GM23338 (cell line): ENCODE data around the gene PIWIL4. TPM values are rescaled to one million over a fixed set of nuclear protein-coding genes. Genes with fewer than 3 reads are reported as not detected.
A peak's percentile ranks its signal among the peaks of the same experiment; 100 is the strongest.

Experiments used
- ATAC-seq: fragments of 200-7000 bp; cut with Tn5 transposase; 3 replicates; pipeline ENCODE4 v1.9.1; 2020
- DNase-seq: peaks from one replicate; pipeline ENCODE4 v3.0.0-alpha.2; 2015; ENCODE audit warnings: low spot score
- H2AFZ ChIP-seq: fragments of 200-600 bp; sonication (generic); 2 replicates; pipeline ENCODE4 v1.8.0; 2016; ENCODE audit warnings: antibody characterized with exemption, mild to moderate bottlenecking, moderate library complexity
- H3F3A ChIP-seq: fragments of 200-600 bp; sonication (generic); replicated peaks from 2 replicates; pipeline ENCODE4 v1.8.0; 2017; ENCODE audit warnings: antibody characterized with exemption, mixed run types, low read depth
- H3K27ac ChIP-seq: fragments of 200-600 bp; sonication (generic); 2 replicates; pipeline ENCODE4 v1.6.1; 2016; ENCODE audit warnings: low read depth
- H3K27me3 ChIP-seq: fragments of 200-600 bp; sonication (generic); 2 replicates; pipeline ENCODE4 v1.8.0; 2016; ENCODE audit warnings: mild to moderate bottlenecking, mixed run types, moderate library complexity; ENCODE audit not compliant: insufficient read depth
- H3K36me3 ChIP-seq: fragments of 200-600 bp; sonication (generic); 2 replicates; pipeline ENCODE4 v1.8.0; 2016; ENCODE audit warnings: mild to moderate bottlenecking; ENCODE audit not compliant: insufficient read depth
- H3K4me1 ChIP-seq: fragments of 200-600 bp; sonication (generic); 2 replicates; pipeline ENCODE4 v1.8.0; 2016; ENCODE audit warnings: mild to moderate bottlenecking, moderate library complexity; ENCODE audit not compliant: insufficient read depth
- H3K4me2 ChIP-seq: fragments of 200-600 bp; sonication (generic); 2 replicates; pipeline ENCODE4 v1.7.1; 2017; ENCODE audit warnings: mixed run types
- H3K4me3 ChIP-seq: fragments of 200-600 bp; sonication (generic); 2 replicates; pipeline ENCODE4 v1.6.1; 2016; ENCODE audit warnings: mixed run types
- H3K79me2 ChIP-seq: fragments of 200-600 bp; sonication (generic); replicated peaks from 2 replicates; pipeline ENCODE4 v1.8.0; 2017; ENCODE audit warnings: mild to moderate bottlenecking; ENCODE audit not compliant: insufficient read depth
- H3K9me2 ChIP-seq: fragments of 200-600 bp; sonication (generic); 2 replicates; pipeline ENCODE4 v1.8.0; 2017; ENCODE audit not compliant: insufficient read depth
- H4K20me1 ChIP-seq: fragments of 200-600 bp; sonication (generic); replicated peaks from 2 replicates; pipeline ENCODE4 v1.8.0; 2017; ENCODE audit warnings: mild to moderate bottlenecking; ENCODE audit not compliant: insufficient read depth
- H3K27ac Mint-ChIP-seq: 2 replicates; pipeline ENCODE4 v1.8.0; 2020; ENCODE audit warnings: inconsistent platforms, mild to moderate bottlenecking, moderate library complexity, mixed read lengths
- H3K27me3 Mint-ChIP-seq: 3 replicates; pipeline ENCODE4 v1.8.0; 2022; ENCODE audit warnings: low read depth, mild to moderate bottlenecking, moderate library complexity, mixed read lengths, inconsistent platforms; ENCODE audit not compliant: insufficient read depth, poor library complexity
- H3K36me3 Mint-ChIP-seq: 3 replicates; pipeline ENCODE4 v1.8.0; 2021; ENCODE audit warnings: low read depth, mild to moderate bottlenecking, inconsistent platforms, moderate library complexity, mixed read lengths
- H3K4me1 Mint-ChIP-seq: 3 replicates; pipeline ENCODE4 v1.8.0; 2020; ENCODE audit warnings: mild to moderate bottlenecking, inconsistent platforms, mixed read lengths
- H3K4me3 Mint-ChIP-seq: 3 replicates; pipeline ENCODE4 v1.8.0; 2021; ENCODE audit warnings: moderate library complexity, mild to moderate bottlenecking, inconsistent platforms, mixed read lengths
- H3K9me3 Mint-ChIP-seq: 3 replicates; pipeline ENCODE4 v1.8.0; 2020; ENCODE audit warnings: moderate library complexity, mild to moderate bottlenecking, inconsistent platforms, mixed read lengths
- CREB1 ChIP-seq: fragments of 250-450 bp; sonication (Bioruptor Pico); IDR thresholded peaks from 2 replicates; pipeline ENCODE4 v1.5.0; 2020; ENCODE audit warnings: low read depth, mild to moderate bottlenecking, moderate library complexity
- ETS1 ChIP-seq: IDR thresholded peaks from 2 replicates; pipeline ENCODE4 v1.6.1; 2016; ENCODE audit warnings: antibody characterized with exemption
- EZH2 ChIP-seq: fragments of 200-600 bp; sonication (generic); IDR thresholded peaks from one replicate; pipeline ENCODE4 v1.8.0; 2017; ENCODE audit warnings: antibody characterized with exemption, mild to moderate bottlenecking, low read depth; ENCODE audit not compliant: unreplicated experiment
- EZH2phosphoT487 ChIP-seq: fragments of 200-600 bp; sonication (generic); IDR thresholded peaks from one replicate; pipeline ENCODE4 v1.8.1; 2018; ENCODE audit warnings: antibody characterized with exemption; ENCODE audit not compliant: unreplicated experiment
- JUNB ChIP-seq: IDR thresholded peaks from one replicate; pipeline ENCODE4 v1.6.1; 2016; ENCODE audit warnings: antibody characterized with exemption; ENCODE audit not compliant: unreplicated experiment
- NANOG ChIP-seq: IDR thresholded peaks from 2 replicates; pipeline ENCODE4 v1.6.1; 2016; ENCODE audit warnings: antibody characterized with exemption, borderline replicate concordance
- POLR2AphosphoS5 ChIP-seq: IDR thresholded peaks from 2 replicates; pipeline ENCODE4 v1.6.1; 2016; ENCODE audit warnings: antibody characterized with exemption, low read depth
- STAT1 ChIP-seq: IDR thresholded peaks from one replicate; pipeline ENCODE4 v1.6.1; 2016; ENCODE audit warnings: antibody characterized with exemption; ENCODE audit not compliant: unreplicated experiment
- ZNF114 ChIP-seq: fragments of 250-450 bp; sonication (Bioruptor Pico); IDR thresholded peaks from 2 replicates; pipeline ENCODE4 v1.5.0; 2020; ENCODE audit warnings: mild to moderate bottlenecking, moderate library complexity
- ZNF331 ChIP-seq: fragments of 250-450 bp; sonication (Bioruptor Pico); IDR thresholded peaks from 2 replicates; pipeline ENCODE4 v1.5.0; 2020; ENCODE audit warnings: low read depth, mild to moderate bottlenecking, moderate library complexity
- ZNF462 ChIP-seq: fragments of 250-450 bp; sonication (Bioruptor Pico); IDR thresholded peaks from 2 replicates; pipeline ENCODE4 v1.5.0; 2020; ENCODE audit warnings: mild to moderate bottlenecking, moderate library complexity
- polyA plus RNA-seq: library from polyadenylated mRNA; unstranded; fragments of >200 nt; fragmentation: Nextera tagmentation; extraction: Ambion mirVana; gene quantifications from 2 replicates; pipeline ENCODE4 v1.2.1, GENCODE V29; 2016
- total RNA-seq: library from RNA; depleted of rRNA; stranded (reverse); fragments of >200 nt; shearing (Covaris generic); gene quantifications from 2 replicates; pipeline ENCODE4 v1.2.3, GENCODE V29; 2014
- TF ChIP-seq, protein P1 (sequence below): IDR thresholded peaks from one replicate; pipeline ENCODE4 v1.6.1; 2018; ENCODE audit warnings: antibody characterized with exemption; ENCODE audit not compliant: unreplicated experiment
- TF ChIP-seq, protein P2 (sequence below), 2 experiments: fragments of 200-600 bp in 1 of 2; sonication (generic) in 1 of 2; conservative IDR thresholded peaks; 2 replicates each; pipeline versions ENCODE4 v1.5.1 to v1.6.1; 2016 to 2017; ENCODE audit warnings: antibody characterized with exemption in 2 of 2, low read depth in 2 of 2, mild to moderate bottlenecking in 2 of 2, moderate library complexity in 1 of 2

Gene PIWIL4
- total and polyA plus RNA-seq, 2 experiments from 2014 or later, result 0.23 to 0.66 TPM

DNA sequence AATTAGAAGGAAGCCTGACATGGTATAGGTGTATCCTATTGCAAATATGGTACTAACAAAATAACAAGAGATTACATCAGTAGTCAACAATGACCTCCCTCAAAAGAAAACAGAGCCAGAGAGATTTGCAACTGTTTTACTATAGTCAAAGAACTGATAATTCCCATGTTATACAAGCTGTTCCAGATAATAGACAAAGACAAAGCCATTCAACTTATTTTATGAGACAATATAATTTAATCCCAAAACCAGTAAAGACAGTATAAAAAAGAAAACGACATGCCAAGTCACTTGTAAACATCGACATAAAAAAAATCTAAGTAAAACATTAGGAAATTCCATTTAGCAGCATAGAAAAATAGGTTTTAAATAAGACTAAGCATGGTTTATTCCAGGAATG lies 65.2 kb downstream of the PIWIL4 start:
- no peaks in the 10 kb centered on the region for H3K79me2 ChIP-seq
- peaks cover 4% of the 10 kb centered on the region; the same call in 1 of the 2 replicates for H3K36me3 ChIP-seq
- H2AFZ ChIP-seq, result no peak overlapping the region
- H3K4me3 ChIP-seq, result no peak overlapping the region
- ATAC-seq, result no peak
- H3K27me3 ChIP-seq, result no peaks in the 10 kb centered on the region
- H3K27ac ChIP-seq, result no peak overlapping the region
- H3F3A ChIP-seq, result no peaks in the 10 kb centered on the region
- H3K9me2 ChIP-seq, result no peaks in the 10 kb centered on the region
- H4K20me1 ChIP-seq, result no peaks in the 10 kb centered on the region
- H3K27me3 Mint-ChIP-seq, result no peaks in the 10 kb centered on the region
- peaks cover 17% of the 10 kb centered on the region for H3K9me3 Mint-ChIP-seq
- H3K27ac Mint-ChIP-seq, result 0 out of 2 replicates have a peak overlapping the region, but pooled peaks have one; percentile 10
- no peak for DNase-seq
- H3K36me3 Mint-ChIP-seq, result peaks cover 15% of the 10 kb centered on the region
- peaks cover 10% of the 10 kb centered on the region; the same call in 1 of the 2 replicates for H3K4me1 ChIP-seq
- H3K4me1 Mint-ChIP-seq, result peaks cover 18% of the 10 kb centered on the region
- TF ChIP-seq POLR2AphosphoS5 (no peak), STAT1 (no peak), JUNB (no peak), EZH2 (no peak), ETS1 (no peak), CREB1 (CRISPR knock-in tag) (no peak), EZH2phosphoT487 (no peak), ZNF114 (no peak), ZNF331 (CRISPR knock-in tag) (no peak), NANOG (no peak), ZNF462 (CRISPR knock-in tag) (no peak)
- TF ChIP-seq, protein P1, sequence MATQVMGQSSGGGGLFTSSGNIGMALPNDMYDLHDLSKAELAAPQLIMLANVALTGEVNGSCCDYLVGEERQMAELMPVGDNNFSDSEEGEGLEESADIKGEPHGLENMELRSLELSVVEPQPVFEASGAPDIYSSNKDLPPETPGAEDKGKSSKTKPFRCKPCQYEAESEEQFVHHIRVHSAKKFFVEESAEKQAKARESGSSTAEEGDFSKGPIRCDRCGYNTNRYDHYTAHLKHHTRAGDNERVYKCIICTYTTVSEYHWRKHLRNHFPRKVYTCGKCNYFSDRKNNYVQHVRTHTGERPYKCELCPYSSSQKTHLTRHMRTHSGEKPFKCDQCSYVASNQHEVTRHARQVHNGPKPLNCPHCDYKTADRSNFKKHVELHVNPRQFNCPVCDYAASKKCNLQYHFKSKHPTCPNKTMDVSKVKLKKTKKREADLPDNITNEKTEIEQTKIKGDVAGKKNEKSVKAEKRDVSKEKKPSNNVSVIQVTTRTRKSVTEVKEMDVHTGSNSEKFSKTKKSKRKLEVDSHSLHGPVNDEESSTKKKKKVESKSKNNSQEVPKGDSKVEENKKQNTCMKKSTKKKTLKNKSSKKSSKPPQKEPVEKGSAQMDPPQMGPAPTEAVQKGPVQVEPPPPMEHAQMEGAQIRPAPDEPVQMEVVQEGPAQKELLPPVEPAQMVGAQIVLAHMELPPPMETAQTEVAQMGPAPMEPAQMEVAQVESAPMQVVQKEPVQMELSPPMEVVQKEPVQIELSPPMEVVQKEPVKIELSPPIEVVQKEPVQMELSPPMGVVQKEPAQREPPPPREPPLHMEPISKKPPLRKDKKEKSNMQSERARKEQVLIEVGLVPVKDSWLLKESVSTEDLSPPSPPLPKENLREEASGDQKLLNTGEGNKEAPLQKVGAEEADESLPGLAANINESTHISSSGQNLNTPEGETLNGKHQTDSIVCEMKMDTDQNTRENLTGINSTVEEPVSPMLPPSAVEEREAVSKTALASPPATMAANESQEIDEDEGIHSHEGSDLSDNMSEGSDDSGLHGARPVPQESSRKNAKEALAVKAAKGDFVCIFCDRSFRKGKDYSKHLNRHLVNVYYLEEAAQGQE, result no peak
- TF ChIP-seq, protein P2, sequence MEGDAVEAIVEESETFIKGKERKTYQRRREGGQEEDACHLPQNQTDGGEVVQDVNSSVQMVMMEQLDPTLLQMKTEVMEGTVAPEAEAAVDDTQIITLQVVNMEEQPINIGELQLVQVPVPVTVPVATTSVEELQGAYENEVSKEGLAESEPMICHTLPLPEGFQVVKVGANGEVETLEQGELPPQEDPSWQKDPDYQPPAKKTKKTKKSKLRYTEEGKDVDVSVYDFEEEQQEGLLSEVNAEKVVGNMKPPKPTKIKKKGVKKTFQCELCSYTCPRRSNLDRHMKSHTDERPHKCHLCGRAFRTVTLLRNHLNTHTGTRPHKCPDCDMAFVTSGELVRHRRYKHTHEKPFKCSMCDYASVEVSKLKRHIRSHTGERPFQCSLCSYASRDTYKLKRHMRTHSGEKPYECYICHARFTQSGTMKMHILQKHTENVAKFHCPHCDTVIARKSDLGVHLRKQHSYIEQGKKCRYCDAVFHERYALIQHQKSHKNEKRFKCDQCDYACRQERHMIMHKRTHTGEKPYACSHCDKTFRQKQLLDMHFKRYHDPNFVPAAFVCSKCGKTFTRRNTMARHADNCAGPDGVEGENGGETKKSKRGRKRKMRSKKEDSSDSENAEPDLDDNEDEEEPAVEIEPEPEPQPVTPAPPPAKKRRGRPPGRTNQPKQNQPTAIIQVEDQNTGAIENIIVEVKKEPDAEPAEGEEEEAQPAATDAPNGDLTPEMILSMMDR (conservative IDR thresholded peaks at IDR 0.05; ENCODE audit: low read depth in 2 of 2), result no peak
- no peak overlapping the region for H3K4me3 Mint-ChIP-seq
- H3K4me2 ChIP-seq, result no peak overlapping the region
